Right lung (tissue), 5 donors: ENCODE data around the gene ARHGEF7. TPM values are rescaled to one million over a fixed set of nuclear protein-coding genes. Genes with fewer than 3 reads are reported as not detected.

Source experiments
- DNase-seq, 2 donors: peaks; one replicate each; pipeline ENCODE4 v3.0.0-alpha.2; 2013
- polyA plus RNA-seq, 5 donors: library from polyadenylated mRNA; unstranded; fragments of 120-200 nt; gene quantifications; one replicate each; pipeline versions ENCODE4 v1.2.1 to v1.2.3, GENCODE V29; 2013; ENCODE audit warnings: inconsistent platforms in 1 of 5, low replicate concordance in 1 of 5; ENCODE audit not compliant: insufficient read length in 5 of 5, insufficient read depth in 1 of 5

Gene ARHGEF7
- polyA plus RNA-seq, 5 donors, result 59.8 to 84.4 (median 69.0) TPM

DNA sequence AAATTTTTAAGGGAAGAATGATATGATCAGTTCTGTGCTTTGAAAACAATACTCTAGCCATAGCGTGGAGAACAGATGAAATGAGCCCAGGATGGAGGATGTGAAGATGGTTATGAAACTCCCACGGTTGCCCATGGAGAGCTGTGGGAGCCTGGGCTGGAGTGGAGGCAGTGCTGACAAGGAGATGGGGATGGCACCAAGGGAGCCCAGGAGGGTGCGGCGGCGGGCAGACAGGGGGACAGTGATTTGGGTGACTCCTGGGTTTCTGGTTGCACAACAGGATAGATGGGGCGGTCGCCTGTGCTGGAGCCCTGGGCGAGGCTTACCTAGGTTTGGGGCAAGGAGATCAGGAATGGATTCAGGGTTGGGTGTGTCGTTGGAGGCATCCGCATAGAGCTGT, 15.9 kb downstream of the ARHGEF7 start:
- DNase-seq, result no peak

DNA sequence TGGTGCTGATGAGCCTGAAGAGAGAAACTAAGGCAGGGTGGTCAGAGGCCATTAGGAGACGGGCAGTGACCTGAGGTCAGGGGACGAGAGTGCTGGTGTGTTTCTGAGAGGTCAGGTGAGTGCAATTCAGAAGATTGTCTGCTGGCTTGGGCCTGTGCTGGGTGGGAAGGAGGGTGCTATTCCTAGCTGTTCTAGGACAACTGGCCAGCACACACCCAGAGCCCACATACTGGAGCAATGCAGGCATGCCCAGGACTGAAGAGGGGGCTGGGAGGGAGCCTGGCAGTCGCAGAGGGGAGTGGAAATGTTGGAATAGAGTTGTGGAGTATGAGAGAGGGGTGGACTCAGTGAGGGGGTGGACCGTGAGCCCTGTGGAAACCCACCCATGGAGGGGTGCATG, 16.5 kb downstream of the ARHGEF7 start:
- DNase-seq, result no peak

GRCh38 chr13:111132948-111133347, 17.8 kb downstream of the ARHGEF7 start:
- DNase-seq, result no peak

- DNase-seq, result no peak
Observed at GRCh38 chr13:111139452-111139851, 24.3 kb downstream of the ARHGEF7 start.

DNA sequence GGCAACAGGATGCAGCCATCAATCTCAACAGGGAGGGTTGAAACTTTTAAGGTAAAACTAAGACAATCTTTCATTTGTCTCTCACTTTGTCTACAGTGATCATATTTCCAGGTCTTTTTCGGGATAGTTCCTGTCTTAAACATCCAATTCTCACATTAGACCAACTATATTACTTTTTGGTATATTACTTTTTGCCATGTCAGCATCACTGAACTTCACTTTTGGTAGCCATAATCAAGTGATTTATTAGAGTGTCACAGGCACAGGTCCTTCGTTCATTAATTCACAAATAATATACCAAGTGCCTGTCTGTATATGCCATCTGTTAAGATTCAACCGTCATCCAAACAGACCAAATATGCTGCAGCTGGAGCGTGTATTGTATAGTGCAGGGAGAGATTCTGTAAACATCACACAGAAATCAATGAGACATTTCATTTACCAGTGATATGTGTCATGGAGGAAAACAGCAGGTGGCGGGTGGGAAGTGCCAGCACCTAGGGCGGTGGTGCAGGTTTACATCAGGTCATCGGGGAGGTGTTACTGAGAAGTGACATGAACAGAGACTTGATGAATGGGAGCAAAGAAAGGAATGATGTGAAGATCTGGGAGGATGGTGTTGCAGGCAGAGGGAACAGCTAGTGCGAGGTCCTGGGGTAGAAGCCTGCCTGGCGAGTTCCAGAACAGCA, 24.9 kb downstream of the ARHGEF7 start:
- DNase-seq, result no peak

DNA sequence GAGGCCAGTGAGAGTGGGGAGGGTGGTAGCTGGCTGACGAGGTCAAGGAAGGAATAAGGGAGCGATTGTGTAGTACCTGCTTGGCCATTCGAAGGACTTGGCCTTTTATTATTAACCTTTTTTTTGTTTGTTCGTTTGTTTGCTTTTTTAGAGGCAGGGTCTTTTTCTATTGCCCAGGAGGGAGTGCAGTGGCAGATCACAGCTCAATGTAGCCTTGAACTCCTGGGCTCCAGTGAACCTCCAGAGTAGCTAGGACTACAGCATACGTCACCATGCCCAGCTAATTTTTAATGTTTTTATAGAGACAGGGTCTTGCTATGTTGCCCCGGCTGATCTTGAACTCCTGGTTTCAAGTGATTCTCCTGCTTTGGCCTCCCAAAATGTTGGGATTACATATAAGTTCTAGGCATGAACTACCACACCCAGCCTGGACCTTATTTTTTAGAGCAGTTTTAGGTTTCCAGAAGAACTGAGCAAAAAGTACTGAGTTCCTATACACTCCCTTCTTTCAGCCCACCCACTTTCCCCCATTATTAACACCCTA, 25.5 kb downstream of the ARHGEF7 start:
- no peak for DNase-seq

DNA sequence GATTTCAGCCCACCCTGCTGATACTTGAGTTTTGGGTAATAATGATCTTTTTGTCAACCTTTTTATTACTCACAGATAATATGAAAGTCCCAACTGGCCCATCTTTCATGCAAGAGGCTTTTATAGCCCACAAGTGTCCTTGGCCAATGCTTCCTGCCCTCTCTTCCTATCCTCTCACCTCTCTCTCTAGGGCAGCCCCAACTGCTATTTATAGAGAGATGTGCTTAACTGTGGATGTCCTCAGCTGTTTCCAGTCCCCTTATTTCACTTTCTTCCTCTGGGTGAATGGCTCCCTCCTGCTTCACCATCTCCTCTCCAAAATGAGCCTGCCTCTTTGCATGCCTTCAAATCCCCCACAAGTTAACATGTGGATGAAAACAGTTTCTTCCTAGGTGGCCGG, 27.4 kb downstream of the ARHGEF7 start:
- no peak for DNase-seq

DNA sequence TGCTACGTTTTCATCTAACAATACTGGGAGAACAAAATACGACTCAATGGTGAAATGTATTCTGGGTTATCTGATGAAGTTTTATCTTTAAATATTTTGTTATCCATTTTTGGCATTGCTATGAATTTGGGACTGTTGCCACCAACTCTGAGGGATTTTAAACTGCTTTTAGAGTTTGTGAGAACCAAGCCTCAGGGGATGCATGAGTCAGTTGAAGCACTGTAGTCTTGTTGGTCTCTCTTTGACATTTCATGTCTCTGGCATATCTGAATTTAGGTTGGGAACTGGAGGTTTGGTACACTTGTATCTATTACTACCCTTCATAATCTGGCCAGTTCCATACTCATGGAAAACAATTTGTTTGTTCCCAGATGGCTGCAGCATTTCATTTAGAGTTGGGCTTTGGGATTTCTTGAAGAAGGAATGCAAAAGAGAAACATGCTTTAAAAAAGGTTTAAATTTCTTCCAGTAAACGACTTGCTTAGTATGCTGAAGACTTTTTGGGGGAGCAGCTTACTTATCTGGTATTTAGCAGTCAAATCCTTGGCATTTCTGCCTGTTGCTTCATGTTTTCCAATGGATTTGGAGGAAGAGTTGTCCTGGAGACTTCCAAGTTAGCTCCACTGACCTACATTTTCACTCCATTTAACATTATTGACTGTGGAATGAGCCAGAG, 28.9 kb downstream of the ARHGEF7 start:
- DNase-seq, result no peak

DNA sequence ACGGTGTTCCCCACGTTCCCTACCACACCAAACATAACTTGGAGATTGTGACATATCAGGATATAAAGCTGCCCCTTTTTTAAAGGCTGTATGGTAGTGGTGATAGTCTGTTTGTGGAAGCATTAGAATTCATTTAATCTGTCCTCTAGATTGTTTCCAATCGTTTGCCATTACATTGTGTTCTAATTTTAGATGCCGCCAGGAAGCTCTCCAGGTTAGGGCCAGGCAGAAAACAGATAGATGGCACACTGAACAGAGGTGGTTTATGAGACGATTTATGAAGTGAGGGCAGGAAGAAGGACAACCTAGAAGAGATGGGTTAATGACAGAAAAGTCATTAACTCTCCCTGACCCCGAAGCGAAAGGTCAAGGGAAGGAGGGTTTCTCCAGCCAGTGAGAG, 30.0 kb downstream of the ARHGEF7 start:
- DNase-seq, result no peak

- DNase-seq, result no peak
Observed at GRCh38 chr13:111145506-111145905, 30.4 kb downstream of the ARHGEF7 start.

DNA sequence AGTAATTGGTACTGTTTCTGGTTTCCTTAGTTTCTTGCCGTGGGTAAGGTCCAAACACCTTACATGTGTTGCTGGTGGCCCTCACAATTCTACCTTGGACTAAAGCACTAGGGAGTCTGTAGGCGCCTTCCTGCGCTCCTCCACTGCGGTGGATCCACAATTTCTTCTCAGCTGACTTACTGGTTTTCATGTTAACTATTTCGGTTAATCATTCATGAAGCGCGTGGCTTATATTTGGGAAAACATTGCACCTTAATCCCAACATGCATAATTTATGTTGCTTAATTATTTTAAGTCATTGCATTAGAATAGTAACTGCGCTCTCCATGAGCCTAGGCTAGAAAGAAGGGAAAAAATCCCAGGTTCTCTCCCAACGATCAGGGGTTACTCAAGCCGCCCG, 37.7 kb downstream of the ARHGEF7 start:
- DNase-seq, result no peak

DNA sequence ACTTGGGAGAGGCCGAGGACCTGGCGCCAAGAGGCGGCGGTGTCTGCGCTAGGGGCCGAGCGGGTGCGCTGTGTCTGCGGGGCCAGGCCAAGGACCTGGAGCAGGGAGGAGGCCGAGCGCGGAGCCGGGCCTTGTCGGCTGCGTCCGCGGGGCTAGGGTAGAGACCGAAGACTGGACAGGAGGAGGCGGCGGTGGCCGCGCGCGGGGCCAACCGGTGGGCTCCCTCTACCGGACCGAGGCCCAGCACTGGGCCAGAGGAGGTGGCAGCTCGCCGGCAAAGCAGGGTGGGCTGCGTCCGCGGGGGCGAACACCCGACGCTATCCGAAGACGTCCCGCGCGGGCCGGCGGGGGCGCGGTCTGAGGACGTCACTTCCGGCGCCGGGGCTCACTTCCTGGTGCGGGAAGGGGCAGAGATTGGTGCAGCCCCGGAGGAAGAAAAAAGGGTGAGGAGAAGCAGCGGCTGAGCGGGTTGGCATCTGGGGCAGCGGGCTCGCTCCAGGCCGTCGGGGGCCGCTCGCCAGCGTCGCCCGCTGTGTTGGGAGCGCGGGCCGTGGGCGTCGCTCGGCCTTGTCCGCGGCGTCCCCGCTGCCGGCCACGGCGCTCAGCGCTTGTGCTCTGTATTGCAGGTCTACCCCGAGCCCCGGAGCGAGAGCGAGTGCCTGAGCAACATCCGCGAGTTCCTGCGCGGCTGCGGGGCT, 38.3 kb downstream of the ARHGEF7 start:
- DNase-seq, result peak; percentile 94 to 95

GRCh38 chr13:111153977-111154332, 38.8 kb downstream of the ARHGEF7 start:
- DNase-seq, result peak in 1 of 2 donors; percentile 17

GRCh38 chr13:111156421-111156820, 41.3 kb downstream of the ARHGEF7 start:
- no peak for DNase-seq

GRCh38 chr13:111158136-111158805, 43.2 kb downstream of the ARHGEF7 start:
- no peak for DNase-seq

DNA sequence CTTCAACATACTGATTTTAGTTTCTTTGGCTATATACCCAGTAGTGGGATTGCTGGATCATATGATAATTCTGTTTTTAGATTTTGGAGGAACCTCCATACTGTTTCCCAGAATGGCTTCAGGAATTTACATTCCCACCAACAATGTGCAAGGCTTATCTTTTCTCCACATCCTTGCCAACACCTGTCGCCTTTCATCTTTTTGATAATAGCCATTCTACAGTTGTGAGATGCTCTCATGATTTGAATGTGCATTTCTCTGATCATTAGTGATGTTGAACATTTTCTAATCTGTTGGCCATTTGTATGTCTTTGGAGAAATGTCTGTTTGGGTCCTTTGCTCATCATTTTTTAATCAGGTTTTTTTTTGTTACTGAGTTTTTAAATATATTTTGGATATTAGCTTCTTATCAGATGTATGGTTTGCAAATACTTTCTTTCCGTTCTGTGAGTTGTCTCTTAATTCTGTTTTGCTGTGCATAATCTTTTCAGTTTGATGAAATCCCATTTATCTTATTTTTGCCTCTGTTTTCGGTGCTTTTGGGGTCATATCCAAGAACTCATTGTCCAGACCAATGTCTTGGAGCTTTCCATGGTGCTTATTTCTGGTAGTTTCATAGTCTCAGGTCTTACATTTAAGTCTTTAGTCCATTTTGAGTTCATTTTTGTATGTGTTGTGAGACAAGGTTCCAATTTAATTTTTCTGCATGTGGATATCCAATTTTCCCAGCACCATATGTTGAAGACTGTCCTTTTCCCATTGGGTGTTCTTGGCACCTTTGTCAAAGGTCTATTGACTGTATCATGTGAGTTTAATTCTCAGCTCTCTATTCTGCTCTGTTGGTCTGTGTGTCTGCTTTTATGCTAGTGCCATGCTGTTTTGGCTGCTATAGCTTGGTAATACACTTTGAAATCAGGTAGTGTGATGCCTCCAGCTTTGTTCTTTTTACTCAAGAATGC, 44.5 kb downstream of the ARHGEF7 start:
- DNase-seq, result no peak

GRCh38 chr13:111160648-111161047, 45.5 kb downstream of the ARHGEF7 start:
- DNase-seq, result no peak

DNA sequence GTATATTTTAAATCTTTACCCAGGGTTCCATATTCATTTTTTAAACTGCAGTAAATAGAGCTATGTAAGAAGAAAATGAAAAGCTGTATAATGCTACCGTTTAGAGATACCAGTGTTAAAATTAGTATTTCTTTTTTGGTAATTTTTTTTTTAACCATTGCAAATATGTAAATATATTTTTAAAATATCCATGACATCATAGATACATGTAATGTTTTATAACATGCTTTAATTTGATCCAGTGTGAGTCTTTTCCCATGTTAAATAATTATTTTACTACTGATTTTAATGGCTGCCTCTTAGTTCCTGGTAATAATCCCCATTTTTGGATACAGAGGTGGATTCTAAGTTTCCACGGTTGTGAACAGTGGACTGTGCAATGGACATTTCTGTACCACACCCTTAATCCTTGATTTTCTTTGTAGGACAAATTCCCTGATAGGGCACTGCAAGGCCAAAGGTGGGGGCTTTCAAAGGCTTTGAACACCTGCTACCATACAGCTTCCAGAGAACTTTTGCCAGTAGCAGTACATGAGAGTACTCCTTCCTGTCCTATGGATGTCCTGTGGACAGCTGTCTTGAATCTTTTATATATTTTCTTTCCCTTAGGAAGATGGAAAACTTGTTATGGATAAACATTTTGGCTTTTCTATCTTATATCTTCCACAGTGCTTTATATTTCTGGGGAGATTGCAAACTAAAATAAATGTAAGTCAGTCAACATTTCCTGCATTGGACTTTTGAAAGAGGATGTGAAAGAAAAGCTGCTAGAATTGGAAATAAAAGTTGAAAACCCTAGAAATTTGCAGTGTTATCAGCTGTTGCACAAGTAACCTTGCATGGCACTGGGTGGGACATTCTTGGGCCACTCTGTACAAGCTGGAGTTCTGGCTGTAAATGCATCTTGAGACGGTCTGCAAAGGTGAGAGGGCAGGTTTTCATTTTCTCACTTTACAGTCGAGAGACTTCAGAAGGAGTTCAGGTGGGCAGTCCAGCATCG, 46.8 kb downstream of the ARHGEF7 start:
- DNase-seq, result no peak

DNA sequence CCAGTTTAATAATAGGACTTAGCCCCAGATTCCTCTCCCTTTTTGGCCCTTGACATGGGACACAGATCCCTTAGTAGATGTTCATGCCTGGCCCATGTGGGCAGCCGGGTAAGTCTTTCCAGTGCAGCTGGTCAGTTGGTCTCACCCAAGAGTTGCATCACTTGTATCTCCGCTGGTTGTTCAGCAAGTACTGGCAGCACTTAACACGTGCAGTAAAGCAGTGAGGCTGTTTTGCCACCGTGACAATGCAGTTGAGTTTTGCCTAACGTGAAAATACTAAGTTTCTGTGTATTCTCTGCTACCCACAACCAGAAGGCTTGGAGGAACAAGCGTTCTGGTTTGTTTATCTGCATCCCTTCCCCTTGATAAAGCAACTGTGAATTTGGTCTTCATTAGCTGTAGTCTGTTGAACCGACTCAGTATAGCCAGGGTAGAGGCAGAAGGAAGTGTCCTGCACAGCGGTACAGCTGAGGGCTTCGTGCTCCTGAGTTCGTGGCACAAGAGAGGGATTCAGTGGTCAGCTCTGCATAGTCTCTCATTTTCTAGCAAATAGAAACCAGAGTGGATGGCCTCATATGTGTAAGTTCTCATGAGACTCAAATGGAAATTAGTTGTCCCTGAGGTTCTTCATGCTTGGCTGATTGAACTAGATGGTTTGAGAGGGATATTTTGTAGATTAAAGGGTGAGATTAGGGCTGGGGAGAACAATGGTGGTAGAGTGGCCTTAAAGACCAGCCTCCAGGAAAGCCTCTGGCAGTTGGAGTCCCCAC, 50.3 kb downstream of the ARHGEF7 start:
- DNase-seq, result no peak
